Activated naive CD4-positive, alpha-beta T cell treated with anti-CD3 and anti-CD28 coated beads for 36 hours (primary cell): ENCODE measurements around the gene ADM. TPM values are rescaled to one million over a fixed set of nuclear protein-coding genes. Genes with fewer than 3 reads are reported as not detected.
"Not testable (repeated sequence)": the region's sequence is repeated elsewhere in the genome, so short reads cannot be mapped to it uniquely, and the experiment has no call there.

Experiments
- CTCF ChIA-PET: fragments of 350-600 bp; sonication (Branson Sonifier 250); formaldehyde crosslinking; loops from one replicate; lab custom pipeline; 2021; ENCODE audit warnings: antibody characterized with exemption; lab: Charles Lee
- DNase-seq: peaks from one replicate; pipeline ENCODE4 v3.0.0-alpha.2; 2020
- H3K27ac Mint-ChIP-seq: one replicate; pipeline ENCODE4 v1.8.0; 2021; ENCODE audit warnings: mild to moderate bottlenecking, mixed read lengths
- H3K27me3 Mint-ChIP-seq: one replicate; pipeline ENCODE4 v1.8.0; 2021; ENCODE audit warnings: low read depth, mixed read lengths
- H3K36me3 Mint-ChIP-seq: one replicate; pipeline ENCODE4 v1.8.0; 2021; ENCODE audit warnings: low read depth, mixed read lengths
- H3K4me1 Mint-ChIP-seq: one replicate; pipeline ENCODE4 v1.8.0; 2021; ENCODE audit warnings: low read depth, mixed read lengths
- H3K4me3 Mint-ChIP-seq: one replicate; pipeline ENCODE4 v1.8.0; 2021; ENCODE audit warnings: mild to moderate bottlenecking, moderate library complexity, mixed read lengths
- H3K9me3 Mint-ChIP-seq: one replicate; pipeline ENCODE4 v1.8.0; 2021; ENCODE audit warnings: mixed read lengths
- intact Hi-C: fragments of 100-400 bp; cut with micrococcal nuclease; formaldehyde crosslinking; loops from one replicate; pipeline ENCODE4 v1.15.1; 2023
- total RNA-seq, 2 experiments: library from RNA; stranded (reverse); gene quantifications; one replicate each; pipeline ENCODE4 v1.2.3, GENCODE V29; 2021

The ADM gene, protein sequence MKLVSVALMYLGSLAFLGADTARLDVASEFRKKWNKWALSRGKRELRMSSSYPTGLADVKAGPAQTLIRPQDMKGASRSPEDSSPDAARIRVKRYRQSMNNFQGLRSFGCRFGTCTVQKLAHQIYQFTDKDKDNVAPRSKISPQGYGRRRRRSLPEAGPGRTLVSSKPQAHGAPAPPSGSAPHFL
- total RNA-seq, result under 1 TPM; 0.31 to 0.40 TPM

DNA sequence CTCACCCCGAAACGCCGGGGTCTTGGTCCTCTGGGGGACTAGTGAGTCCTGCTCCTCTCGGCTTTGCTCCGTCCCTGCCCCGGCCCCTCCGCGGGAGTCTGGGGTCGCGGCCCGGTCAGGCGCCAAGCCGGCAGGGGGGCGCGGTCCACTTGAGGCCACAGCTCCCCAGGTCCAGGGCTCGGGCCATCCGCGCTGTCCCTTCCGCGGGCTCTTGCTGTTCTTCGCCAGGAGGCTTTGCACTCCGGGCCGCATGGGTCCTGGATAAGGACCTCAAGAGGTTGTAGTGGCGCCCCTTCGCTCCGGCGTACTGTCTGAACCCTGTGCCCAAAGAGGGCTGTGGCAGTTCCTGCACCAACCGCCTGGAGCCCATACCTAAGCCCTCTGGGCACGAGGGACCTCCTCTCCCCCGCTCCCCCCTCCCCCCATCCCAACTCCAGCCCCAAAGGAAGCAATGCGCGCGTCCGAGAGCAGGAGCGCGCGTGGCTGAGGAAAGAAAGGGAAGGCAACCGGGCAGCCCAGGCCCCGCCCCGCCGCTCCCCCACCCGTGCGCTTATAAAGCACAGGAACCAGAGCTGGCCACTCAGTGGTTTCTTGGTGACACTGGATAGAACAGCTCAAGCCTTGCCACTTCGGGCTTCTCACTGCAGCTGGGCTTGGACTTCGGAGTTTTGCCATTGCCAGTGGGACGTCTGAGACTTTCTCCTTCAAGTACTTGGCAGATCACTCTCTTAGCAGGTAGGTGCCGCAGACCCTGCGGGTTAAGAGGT, at the start of gene ADM:
Gene ADM (plus strand): TSS at position 579 of the 767 bp plus-strand sequence. CDS start 628 bp downstream, outside the sequence.
- peak; percentile 50 for DNase-seq
- H3K4me1 Mint-ChIP-seq, result peaks cover 33% of the 10 kb centered on the region
- peaks cover 46% of the 10 kb centered on the region for H3K27me3 Mint-ChIP-seq
- intact Hi-C loops, result loop anchor here (5.0 to 10.0 kb wide), 6 partner anchors 153 to 940 kb away; partner anchors contain the start of genes AMPD3, SWAP70 and ZNF143
- H3K9me3 Mint-ChIP-seq, result no peaks in the 10 kb centered on the region
- H3K27ac Mint-ChIP-seq, result no peak within 1 kb of the TSS
- CTCF ChIA-PET, result interaction anchor here (0.6 to 8.2 kb wide), 12 partner anchors 9 to 704 kb away, joined by 3 to 102 read pairs (median 3); no protein-coding TSS in a partner anchor
- peak within 1 kb of the TSS; percentile 81 for H3K4me3 Mint-ChIP-seq
- no peaks in the 10 kb centered on the region for H3K36me3 Mint-ChIP-seq

DNA sequence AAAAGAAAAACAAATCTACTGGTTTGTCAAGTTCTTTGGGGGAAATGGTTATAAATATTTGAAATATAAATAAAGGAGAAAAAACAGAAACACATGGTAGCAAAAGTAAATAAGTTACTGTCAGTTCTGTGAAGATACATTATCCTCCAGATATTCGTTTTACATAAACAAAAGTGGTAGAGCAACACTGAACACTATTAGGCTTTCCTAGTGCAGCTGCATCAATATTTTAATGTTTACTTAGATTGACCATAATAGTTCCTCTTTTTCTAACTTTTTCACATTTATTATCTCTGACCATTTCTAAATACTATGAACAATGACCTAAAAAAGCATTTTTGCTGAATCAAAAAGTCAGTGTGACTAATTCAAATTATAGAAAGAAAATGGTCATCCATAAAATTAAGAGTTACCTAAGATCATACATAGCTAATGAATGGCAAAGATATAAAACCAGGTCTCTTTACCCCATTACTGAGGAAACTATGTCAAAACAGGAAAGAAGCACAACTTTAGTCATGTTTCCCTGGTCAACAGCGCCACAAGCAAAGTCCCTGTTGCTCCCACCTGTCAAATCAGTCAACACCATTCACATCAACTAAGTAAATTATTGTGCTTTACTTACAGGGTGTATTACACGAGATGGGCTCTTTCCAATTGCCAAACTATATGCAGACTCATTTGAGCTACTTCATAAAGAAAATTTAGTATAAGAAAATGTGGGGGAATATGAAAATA, 49.3 kb upstream of the ADM start:
- CTCF ChIA-PET, result interaction anchor here (0.6 to 0.7 kb wide), 2 partner anchors 51 to 1130 kb away, joined by 4 to 5 read pairs; no protein-coding TSS in a partner anchor
- Mint-ChIP-seq H3K9me3 (no peaks in the 10 kb centered on the region), H3K36me3 (no peaks in the 10 kb centered on the region), H3K27me3 (no peaks in the 10 kb centered on the region), H3K27ac (no peak overlapping the region), H3K4me3 (no peak overlapping the region), H3K4me1 (peaks cover 2% of the 10 kb centered on the region)
- intact Hi-C loops, result no loop called here
- no peak for DNase-seq

DNA sequence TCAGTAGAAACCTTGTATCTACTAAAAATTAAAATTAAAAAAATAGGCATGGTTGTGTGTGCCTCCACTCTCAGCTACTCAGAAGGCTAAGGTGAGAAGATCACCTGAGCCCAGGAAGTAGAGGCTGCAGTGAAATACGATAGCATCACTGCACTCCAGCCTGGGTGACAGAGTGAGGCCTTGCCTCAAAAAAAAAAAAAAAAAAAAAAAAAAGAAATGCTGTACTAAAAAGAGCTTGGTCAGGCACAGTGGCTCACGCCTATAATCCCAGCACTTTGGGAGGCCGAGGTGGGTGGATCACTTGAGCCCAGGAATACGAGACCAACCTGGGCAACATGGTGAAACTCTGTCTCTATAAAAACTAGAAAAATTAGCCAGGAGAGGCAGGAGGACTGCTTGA, 47.4 kb upstream of the ADM start:
- intact Hi-C loops, result no loop called here
- no peak for DNase-seq
- Mint-ChIP-seq H3K36me3 (no peaks in the 10 kb centered on the region), H3K27ac (no peak overlapping the region), H3K4me1 (peaks cover 9% of the 10 kb centered on the region), H3K4me3 (no peak overlapping the region), H3K9me3 (no peaks in the 10 kb centered on the region), H3K27me3 (no peaks in the 10 kb centered on the region)
- CTCF ChIA-PET, result no interaction called here

DNA sequence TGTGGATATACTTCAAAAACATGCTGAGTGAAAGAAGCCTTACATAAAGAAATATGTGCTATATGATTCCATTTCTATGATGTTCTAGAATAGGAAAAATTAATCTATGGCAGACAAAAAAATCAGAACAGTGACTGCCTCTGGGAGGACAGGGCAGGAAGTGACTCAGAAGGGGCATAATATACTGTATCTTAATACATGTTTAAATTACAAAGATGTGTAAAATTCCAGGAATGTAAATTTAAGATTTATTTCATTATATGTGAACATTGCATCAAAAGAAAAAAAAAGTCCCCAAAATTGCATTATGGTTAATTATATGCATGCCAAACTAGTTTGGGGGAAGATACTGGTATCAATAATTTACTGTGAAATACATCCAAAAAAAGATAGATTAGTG, 43.1 kb upstream of the ADM start:
- peaks cover 2% of the 10 kb centered on the region for H3K36me3 Mint-ChIP-seq
- intact Hi-C loops, result no loop called here
- CTCF ChIA-PET, result no interaction called here
- no peaks in the 10 kb centered on the region for H3K9me3 Mint-ChIP-seq
- no peaks in the 10 kb centered on the region for H3K27me3 Mint-ChIP-seq
- no peak for DNase-seq
- H3K4me1 Mint-ChIP-seq, result peaks cover 9% of the 10 kb centered on the region
- H3K4me3 Mint-ChIP-seq, result no peak overlapping the region
- H3K27ac Mint-ChIP-seq, result no peak overlapping the region

DNA sequence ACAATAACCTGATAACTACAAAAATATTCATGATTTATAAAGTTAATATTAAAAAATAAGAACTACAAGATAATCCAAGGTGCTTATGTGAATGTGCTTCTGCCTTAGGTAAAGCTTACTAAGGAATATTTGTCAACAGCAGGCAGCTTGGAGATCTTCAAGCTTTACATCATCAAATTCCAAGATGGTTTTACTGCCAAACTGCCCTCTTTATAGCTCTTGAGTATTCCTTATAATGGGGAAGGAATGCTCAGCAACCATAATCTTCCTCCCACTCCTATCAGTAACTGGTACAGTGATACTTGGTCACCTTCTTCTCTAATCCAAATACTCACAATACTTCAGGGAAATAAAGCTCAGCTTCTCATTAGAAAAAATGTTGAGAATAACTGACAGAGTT, 40.9 kb upstream of the ADM start:
- CTCF ChIA-PET, result no interaction called here
- H3K9me3 Mint-ChIP-seq, result no peaks in the 10 kb centered on the region
- peaks cover 2% of the 10 kb centered on the region for H3K36me3 Mint-ChIP-seq
- H3K27me3 Mint-ChIP-seq, result no peaks in the 10 kb centered on the region
- H3K4me3 Mint-ChIP-seq, result no peak overlapping the region
- intact Hi-C loops, result no loop called here
- H3K4me1 Mint-ChIP-seq, result peaks cover 9% of the 10 kb centered on the region
- no peak overlapping the region for H3K27ac Mint-ChIP-seq
- no peak for DNase-seq

DNA sequence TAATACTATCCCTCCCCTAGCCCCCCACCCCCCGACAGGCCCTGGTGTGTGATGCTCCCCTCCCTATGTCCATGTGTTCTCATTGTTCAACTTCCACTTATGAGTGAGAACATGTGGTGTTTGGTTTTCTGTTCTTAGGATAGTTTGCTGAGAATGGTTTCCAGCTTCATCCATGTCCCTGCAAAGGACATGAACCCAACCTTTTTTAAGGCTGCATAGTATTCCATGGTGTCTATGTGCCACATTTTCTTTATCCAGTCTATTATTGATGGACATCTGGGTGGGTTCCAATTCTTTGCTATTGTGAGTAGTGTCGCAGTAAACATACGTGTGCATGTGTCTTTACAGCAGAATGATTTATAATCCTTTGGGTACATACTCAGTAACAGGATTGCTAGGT, 40.2 kb upstream of the ADM start:
- H3K36me3 Mint-ChIP-seq, H3K9me3 Mint-ChIP-seq, H3K27ac Mint-ChIP-seq, intact Hi-C loops, H3K4me3 Mint-ChIP-seq, H3K27me3 Mint-ChIP-seq, CTCF ChIA-PET, H3K4me1 Mint-ChIP-seq, DNase-seq: not testable (repeated sequence)

DNA sequence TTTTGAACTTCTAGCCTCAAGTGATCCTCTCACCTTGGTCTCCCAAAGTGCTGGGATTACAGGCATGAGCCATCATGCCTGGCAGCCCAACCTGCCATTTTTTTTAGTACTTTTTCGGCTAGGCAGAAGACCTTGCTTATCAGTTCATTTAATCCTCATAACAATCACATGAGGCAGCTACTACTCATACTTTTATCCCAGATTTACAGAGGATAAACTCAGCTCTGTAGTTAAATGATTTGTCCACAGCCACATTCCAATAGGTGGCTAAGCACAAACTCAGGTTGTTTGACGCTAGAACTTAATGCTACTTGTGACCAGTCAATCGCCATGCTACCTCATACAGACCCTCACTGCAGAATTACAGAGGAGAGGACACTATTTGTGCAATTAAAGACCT, 38.9 kb upstream of the ADM start:
- intact Hi-C loops, result no loop called here
- no peaks in the 10 kb centered on the region for H3K27me3 Mint-ChIP-seq
- H3K4me1 Mint-ChIP-seq, result peaks cover 7% of the 10 kb centered on the region
- no peaks in the 10 kb centered on the region for H3K9me3 Mint-ChIP-seq
- CTCF ChIA-PET, result interaction anchor here (0.9 kb wide), 1 partner anchor 58 kb away, joined by 4 read pairs; no protein-coding TSS in a partner anchor
- H3K27ac Mint-ChIP-seq, result no peak overlapping the region
- H3K36me3 Mint-ChIP-seq, result peaks cover 2% of the 10 kb centered on the region
- no peak for DNase-seq
- no peak overlapping the region for H3K4me3 Mint-ChIP-seq

GRCh38 chr11:10267821-10268220, 37.1 kb upstream of the ADM start:
- no peak for DNase-seq
- Mint-ChIP-seq H3K36me3 (peaks cover 2% of the 10 kb centered on the region), H3K9me3 (no peaks in the 10 kb centered on the region), H3K4me1 (no peaks in the 10 kb centered on the region), H3K27me3 (no peaks in the 10 kb centered on the region), H3K27ac (no peak overlapping the region), H3K4me3 (no peak overlapping the region)
- intact Hi-C loops, result no loop called here
- CTCF ChIA-PET, result no interaction called here

DNA sequence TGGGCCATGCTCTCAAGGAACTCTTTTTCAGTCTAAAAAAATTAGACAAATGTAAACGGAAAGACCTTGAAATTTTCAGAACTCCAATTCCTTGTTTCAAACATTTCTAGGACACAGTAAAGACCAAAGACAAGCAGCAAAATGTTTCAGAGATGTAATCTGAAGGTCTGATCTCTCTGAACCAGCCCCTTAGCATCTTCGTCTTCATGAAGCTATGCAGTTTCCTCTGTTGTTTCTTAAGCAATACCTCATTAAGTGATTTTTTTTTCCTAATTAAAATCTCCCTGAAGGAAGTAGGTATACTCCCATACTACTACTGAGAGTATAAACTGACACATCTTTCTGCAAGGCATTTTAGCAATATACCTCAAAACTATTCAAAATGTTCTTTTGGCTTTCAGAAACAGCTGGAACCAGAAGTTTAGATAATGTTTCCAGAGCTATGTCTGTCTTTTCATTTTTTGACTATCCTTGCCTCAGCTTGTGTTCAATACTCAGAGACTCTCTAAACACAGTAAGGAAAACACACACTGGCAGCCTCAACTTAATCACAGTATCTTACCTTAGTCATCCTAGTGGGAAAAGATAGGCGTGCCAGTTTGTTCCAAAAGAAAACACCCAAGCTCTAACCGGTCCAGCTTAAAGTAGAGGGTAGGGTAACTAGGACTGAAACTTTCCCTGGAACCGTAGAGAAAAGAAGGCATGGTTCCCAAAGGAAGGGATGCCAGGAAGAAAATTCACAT, 36.0 kb upstream of the ADM start:
- Mint-ChIP-seq H3K36me3 (peaks cover 2% of the 10 kb centered on the region), H3K4me1 (peaks cover 3% of the 10 kb centered on the region), H3K4me3 (no peak overlapping the region), H3K9me3 (no peaks in the 10 kb centered on the region), H3K27me3 (no peaks in the 10 kb centered on the region), H3K27ac (no peak overlapping the region)
- intact Hi-C loops, result no loop called here
- DNase-seq, result no peak
- CTCF ChIA-PET, result interaction anchor here (0.9 to 1.1 kb wide), 3 partner anchors 22 to 98 kb away, joined by 3 read pairs; no protein-coding TSS in a partner anchor

DNA sequence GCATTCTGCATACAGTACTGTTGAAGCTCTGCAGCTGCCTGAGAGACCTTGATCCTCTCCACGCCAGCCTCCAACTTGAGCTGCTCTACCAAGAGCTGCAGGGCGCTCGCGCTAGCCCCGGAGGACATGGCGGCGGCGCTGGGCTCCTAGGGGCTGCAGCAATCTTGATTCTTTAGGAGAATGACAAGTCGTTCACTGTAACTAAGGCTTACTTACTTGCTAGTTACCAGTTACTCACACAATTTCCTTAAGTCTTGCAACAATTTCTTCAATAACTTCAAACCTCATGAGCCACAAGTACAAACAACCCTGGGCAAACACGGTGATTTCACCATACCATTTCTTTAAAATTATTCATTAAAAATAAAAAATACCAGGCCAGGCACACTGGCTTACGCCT, 32.7 kb upstream of the ADM start:
- Mint-ChIP-seq H3K27me3 (no peaks in the 10 kb centered on the region), H3K4me1 (peaks cover 8% of the 10 kb centered on the region), H3K4me3 (no peak overlapping the region), H3K36me3 (no peaks in the 10 kb centered on the region), H3K27ac (no peak overlapping the region), H3K9me3 (no peaks in the 10 kb centered on the region)
- DNase-seq, result no peak
- intact Hi-C loops, result no loop called here
- CTCF ChIA-PET, result no interaction called here

DNA sequence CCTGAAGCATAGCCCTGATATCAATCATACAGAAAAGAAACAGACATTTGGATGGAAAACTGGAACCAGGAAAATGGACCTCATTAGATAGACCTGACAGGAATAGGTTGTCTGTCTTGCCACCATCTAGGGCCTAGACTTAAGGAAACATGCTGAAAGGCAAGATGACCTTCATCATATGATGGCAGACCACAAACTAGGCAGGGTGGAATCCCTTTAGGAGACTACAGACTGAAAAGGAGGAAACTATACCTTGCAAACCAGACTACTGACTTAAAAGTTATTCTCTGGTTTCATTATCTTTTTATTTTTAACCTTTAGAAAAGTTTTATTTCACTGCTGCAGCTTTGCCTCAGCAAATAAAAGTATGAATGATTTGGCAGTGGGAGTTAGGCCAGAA, 31.1 kb upstream of the ADM start:
- Mint-ChIP-seq H3K4me1 (peaks cover 8% of the 10 kb centered on the region), H3K36me3 (no peaks in the 10 kb centered on the region), H3K9me3 (no peaks in the 10 kb centered on the region), H3K27me3 (no peaks in the 10 kb centered on the region), H3K27ac (no peak overlapping the region), H3K4me3 (no peak overlapping the region)
- CTCF ChIA-PET, result interaction anchor here (0.6 kb wide), 1 partner anchor 34 kb away, joined by 4 read pairs; no protein-coding TSS in a partner anchor
- intact Hi-C loops, result no loop called here
- no peak for DNase-seq

DNA sequence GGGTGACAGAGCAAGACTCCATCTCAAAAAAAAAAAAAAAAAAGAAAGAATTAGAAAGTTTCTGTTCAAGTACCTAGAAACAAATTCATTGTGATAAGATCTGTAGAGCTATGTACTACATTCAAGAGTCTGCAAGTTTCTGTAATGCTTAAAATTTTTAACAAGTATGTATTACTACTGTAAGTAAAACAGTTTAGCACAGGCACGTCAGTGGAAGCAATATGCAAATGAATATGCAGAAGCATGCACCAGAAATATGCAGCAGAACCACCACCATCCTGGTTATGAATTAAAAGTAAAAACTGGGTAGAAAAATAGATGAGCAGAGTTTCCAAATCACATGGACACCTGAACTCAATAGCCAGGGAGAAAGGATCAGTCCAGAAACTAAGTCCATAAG, 30.1 kb upstream of the ADM start:
- DNase-seq, result no peak
- intact Hi-C loops, result no loop called here
- H3K27me3 Mint-ChIP-seq, result no peaks in the 10 kb centered on the region
- no peak overlapping the region for H3K4me3 Mint-ChIP-seq
- H3K4me1 Mint-ChIP-seq, result peaks cover 8% of the 10 kb centered on the region
- no peaks in the 10 kb centered on the region for H3K36me3 Mint-ChIP-seq
- CTCF ChIA-PET, result interaction anchor here (0.7 kb wide), 1 partner anchor 254 kb away, joined by 4 read pairs; no protein-coding TSS in a partner anchor
- no peaks in the 10 kb centered on the region for H3K9me3 Mint-ChIP-seq
- H3K27ac Mint-ChIP-seq, result no peak overlapping the region
